ENCODE measurements around the gene SBF1. TPM values are rescaled to one million over a fixed set of nuclear protein-coding genes. Genes with fewer than 3 reads are reported as not detected.
A peak's percentile ranks its signal among the peaks of the same experiment; 100 is the strongest.
"Not testable (repeated sequence)": the region's sequence is repeated elsewhere in the genome, so short reads cannot be mapped to it uniquely, and the experiment has no call there.

The SBF1 gene
- total RNA-seq, result 74.3 TPM
- long read RNA-seq, partial matches to known transcripts, result 22 of 35 reads
- long read RNA-seq, other reads (novel, unspliced or antisense), result 13 of 35 reads

- DNase-seq (ENCODE audit: low spot score), result peak; percentile 98
Measured at GRCh38 chr22:50474710-50475651, at the start of gene SBF1. Gene SBF1 (minus strand): TSS chr22:50475035. CDS start chr22:50474840, 195 bp downstream.

DNA sequence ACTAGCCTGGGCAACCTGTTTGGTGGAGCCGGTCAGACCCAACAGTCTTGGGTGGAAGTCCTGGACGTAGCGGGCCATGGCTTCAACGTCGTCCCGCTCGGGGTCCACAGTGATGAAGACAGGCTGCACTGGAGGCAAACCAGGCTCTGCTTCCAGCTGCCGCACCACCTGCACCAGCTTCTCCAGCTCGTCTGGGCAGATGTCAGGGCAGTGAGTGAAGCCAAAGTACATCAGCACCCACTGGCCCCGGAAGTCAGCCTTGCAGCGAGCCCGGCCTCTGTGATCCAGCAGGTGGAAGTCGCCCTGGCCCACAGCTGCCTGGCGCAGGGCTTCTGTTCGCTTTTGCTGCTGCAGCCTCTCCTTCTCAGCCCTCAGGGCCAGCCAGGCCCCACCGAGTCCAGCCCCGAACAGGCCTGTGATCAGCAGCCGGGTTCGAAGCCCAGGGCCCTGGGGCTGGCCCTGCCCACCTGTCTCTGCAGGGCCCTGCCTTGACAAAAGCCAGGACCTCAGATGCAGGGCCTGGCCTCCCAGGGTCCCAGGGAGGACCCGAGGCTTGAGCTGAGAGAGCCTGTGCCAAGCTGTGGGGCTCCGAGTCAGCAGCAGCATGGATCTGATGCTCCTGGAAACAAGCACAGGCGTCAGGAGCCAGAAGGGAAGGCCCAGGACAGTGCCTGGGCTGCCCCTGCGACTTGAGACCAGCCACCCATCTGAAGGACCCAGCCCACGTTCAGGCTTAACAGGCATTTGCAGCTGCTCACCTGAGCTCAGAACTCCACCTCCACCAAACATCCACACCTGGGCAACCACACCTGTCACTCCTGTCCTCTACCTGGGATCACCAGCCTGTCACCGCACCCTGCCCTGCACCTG is 49.2 kb upstream of the SBF1 start:
- DNase-seq (ENCODE audit: low spot score), result no peak

- DNase-seq (ENCODE audit: low spot score), result no peak
Measured at GRCh38 chr22:50523458-50523805, 48.6 kb upstream of the SBF1 start.

- no peak for DNase-seq (ENCODE audit: low spot score)
Measured at GRCh38 chr22:50522806-50523438, 48.1 kb upstream of the SBF1 start.

DNA sequence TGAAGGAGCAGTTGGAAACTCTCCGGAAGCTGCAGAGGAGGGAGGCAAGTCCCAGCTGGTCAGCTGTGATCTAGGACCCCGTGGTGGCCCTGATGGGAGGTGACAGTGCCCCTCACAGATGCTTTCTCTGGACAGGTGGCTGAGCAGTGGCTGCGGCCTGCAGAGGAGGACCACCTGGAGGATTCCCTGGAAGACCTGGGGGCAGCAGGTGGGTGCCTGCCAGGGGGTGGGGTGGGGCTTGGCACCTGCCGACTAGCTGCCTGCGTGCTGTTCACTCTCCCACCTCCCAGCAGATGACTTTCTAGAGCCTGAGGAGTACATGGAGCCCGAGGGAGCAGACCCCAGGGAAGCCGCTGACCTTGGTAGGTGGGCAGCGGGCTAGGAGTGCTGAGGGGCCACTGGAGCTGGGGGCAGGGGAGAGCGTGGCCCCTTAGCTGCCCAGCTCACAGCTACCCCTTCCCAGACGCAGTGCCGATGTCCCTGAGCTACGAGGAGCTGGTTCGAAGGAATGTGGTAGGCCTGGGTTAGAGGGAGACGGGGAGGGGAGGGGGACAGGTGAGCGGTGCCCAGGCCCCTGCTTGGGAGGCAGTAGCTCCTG is 47.5 kb upstream of the SBF1 start:
- no peak for DNase-seq (ENCODE audit: low spot score)

DNA sequence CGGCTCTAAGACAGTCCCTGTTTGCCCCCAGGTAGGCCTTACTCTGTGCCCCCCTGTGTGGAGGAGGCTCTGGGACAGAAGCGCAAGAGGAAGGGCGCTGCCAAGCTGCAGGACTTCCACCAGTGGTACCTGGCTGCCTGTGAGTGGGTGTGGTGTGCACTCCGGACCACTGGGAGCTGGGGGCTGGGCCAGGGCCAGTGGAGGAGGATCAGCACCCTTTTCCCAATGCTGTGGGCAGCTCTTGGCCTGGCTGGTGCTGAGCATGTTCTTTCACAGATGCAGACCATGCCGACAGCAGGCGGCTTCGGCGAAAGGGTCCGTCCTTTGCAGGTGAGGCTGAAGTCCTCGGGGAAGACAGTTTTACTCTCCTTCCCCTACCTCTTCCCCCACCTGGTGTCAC is 46.9 kb upstream of the SBF1 start:
- no peak for DNase-seq (ENCODE audit: low spot score)

GRCh38 chr22:50520826-50521453 is 46.1 kb upstream of the SBF1 start:
- no peak for DNase-seq (ENCODE audit: low spot score)

DNA sequence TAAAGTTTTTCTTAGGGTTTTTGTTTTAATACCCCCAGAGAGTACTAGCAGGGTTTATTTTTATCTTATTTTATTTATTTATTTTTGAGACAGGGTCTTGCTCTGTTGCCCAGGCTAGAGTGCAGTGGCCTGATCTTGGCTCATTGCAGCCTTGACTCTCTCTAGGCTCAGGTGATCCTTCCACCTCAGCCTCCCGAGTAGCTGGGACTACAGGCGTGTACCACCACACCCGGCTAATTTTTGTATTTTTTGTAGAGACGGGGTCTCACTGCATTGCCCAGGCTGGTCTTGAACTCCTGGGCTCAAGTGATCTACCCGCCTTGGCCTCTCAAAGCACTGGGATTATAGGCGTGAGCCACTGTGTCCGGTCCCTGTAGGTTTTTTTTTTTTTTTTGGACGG is 45.3 kb upstream of the SBF1 start:
- not testable (repeated sequence) for DNase-seq (ENCODE audit: low spot score)

GRCh38 chr22:50519151-50519550 is 44.3 kb upstream of the SBF1 start:
- DNase-seq (ENCODE audit: low spot score), result no peak

GRCh38 chr22:50518606-50519005 is 43.8 kb upstream of the SBF1 start:
- DNase-seq (ENCODE audit: low spot score), result no peak

DNA sequence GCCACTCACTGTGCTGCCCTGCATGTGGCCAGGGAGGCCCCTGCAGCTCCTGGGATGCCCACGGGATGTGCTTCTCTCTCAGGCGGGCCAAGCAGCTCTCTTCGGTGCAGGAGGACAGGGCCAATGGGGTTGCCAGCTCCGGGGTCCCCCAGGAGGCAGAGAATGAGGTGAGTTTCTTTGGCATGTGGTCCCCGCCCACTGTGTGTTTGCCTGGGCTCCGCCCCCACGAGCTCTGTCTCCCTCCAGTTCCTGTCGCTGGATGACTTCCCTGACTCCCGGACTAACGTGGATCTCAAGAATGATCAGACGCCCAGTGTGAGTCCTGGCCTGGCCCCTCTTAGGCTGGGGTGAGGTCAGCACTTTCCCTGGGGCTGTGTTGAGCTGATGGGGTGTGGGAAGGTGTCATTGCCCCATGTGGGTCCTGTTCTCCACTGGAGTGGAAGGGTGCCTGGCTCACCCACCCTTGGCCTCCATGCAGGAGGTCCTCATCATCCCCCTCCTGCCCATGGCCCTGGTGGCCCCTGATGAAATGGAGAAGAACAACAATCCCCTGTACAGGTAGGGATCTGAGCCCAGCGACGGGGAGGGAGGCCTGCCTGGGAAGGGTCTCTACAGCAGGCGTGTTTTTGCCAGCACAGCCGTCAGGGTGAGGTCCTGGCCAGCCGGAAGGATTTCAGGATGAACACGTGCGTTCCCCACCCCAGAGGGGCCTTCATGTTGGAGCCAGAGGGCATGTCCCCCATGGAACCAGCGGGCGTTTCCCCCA is 42.8 kb upstream of the SBF1 start:
- no peak for DNase-seq (ENCODE audit: low spot score)

DNA sequence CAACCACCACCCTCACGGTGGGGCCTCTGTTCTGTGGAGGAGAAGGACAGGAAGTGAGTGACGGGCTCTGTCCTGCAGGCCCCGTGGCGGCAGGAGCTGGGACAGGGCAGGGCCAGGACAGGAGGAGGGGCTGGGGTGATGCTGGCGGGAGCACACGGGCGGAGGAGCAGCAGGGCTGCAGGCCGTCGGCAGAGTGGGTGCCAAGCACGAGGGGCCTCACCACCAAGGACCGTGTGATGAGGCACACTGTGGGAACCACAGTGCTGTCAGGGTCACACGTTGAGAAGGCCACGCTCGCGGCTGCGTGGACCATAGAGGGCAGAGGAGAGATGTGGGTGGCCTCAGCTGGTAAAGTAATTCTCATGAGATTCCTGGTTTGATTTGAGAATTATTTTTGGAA is 42.1 kb upstream of the SBF1 start:
- DNase-seq (ENCODE audit: low spot score), result no peak

DNA sequence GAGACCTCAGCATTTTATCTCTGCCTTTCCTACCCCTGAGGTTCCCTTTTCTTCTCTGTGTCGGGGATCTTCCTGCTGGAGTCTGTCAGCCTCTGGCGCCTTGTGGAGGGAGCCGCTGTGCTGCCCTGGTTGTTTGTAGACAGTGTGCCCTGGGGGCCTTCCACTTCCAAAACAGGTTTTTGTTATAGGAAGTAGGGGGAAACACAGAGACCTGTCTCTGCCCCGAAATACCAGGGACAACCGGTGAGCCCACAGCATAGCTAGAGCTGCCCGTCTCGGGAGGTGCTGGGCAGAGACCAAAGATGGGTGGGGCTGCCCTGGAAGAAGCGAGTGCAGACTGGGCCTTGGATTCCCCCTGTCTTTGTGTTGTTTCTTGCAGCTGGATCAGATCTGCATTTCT is 41.2 kb upstream of the SBF1 start:
- DNase-seq (ENCODE audit: low spot score), result no peak

- no peak for DNase-seq (ENCODE audit: low spot score)
Measured at GRCh38 chr22:50513175-50513574, 38.3 kb upstream of the SBF1 start.

GRCh38 chr22:50508897-50509296 is 34.1 kb upstream of the SBF1 start:
- DNase-seq (ENCODE audit: low spot score), result no peak

DNA sequence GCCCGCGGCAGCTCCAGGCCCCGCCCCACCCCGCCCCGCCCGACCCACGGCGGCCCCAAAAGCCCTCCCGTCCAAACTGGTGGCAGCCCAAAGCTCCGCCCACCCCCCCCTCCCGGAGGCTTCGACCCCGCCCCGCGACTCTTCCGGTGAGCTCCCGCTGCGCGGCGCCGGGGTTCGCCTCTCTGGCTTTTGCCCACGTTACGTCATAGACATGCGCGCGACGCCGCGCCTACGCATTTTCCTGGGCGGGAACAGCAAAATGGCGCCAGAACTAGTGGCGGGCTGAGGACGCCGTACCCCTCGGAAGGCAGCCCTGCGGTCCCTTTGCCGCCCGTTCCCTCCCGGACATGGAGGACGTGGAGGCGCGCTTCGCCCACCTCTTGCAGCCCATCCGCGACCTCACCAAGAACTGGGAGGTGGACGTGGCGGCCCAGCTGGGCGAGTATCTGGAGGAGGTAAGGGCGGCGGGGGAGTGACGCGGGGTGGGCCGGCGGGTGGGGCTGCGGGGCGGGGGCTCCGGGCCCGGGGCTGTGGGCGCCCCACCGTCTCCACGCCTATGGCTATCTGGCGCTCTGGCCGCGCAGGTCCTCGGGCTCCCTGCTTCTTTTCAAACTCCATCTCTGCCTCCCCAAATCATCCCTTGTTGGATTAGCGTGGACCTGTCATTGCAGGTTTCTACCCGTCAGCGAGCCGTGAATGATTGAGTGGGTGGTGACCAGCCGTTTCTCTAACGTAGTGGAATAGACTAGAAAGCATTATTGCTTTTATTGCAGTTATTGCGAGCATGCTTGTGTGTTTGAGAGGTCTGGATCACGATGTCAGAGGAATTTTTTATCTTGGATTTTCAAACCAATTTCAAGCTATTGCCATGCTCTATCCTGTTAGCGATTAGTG is 33.4 kb upstream of the SBF1 start, which contains the start of gene NCAPH2:
NCAPH2 (plus strand) TSS at position 234 of the 894 bp plus-strand sequence; CDS start at position 348, 114 bp downstream.
- peak; percentile 99 for DNase-seq (ENCODE audit: low spot score)

DNA sequence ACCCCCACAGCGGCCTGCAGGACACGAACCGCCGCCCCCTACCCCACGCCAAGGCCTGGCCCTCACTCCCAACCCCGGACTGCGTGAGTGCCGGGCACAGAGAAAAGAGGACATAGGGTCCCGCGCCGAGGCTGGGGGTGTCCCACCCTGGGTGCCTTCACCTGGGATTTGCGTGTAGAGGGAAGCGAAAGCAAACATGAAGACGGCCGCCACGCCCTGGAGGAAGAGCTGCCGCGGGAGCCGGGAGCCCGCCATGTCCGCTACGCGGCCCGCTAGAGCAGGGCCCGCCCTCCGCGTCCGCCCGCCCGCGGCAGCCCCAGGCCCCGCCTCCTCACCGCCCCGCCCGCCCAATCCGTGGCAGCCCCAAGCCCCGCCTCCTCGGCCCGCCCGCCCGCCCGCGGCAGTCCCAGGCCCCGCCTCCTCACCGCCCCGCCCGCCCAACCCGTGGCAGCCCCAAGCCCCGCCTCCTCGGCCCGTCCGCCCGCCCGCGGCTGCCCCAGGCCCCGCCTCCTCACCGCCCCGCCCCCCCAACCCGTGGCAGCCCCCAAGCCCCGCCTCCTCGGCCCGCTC is 32.7 kb upstream of the SBF1 start, which contains the start of gene LMF2:
LMF2 (minus strand) TSS at position 282 of the 570 bp plus-strand sequence; CDS start at position 255, 27 bp downstream.
- DNase-seq (ENCODE audit: low spot score), result peak; percentile 98
